K562 (cell line): ENCODE data around the gene APOL2.

ENCODE experiments used
- BCL6 ChIP-seq: fragments of 250-450 bp; sonication (Bioruptor Pico); IDR thresholded peaks from 2 replicates; pipeline ENCODE4 v1.4.0; 2020
- BDP1 ChIP-seq: IDR thresholded peaks from 3 replicates; pipeline ENCODE4 v1.6.1; 2011; ENCODE audit not compliant: insufficient read length, insufficient read depth
- ESRRB ChIP-seq: fragments of 250-450 bp; sonication (Bioruptor Pico); IDR thresholded peaks from 2 replicates; pipeline ENCODE4 v1.5.0; 2020; ENCODE audit warnings: mild to moderate bottlenecking, moderate library complexity, borderline replicate concordance
- EZH2 ChIP-seq: IDR thresholded peaks from 2 replicates; pipeline ENCODE4 v1.6.1; 2012; ENCODE audit warnings: low read depth, mild to moderate bottlenecking, inconsistent platforms, low read length, borderline replicate concordance
- POLR2A ChIP-seq: fragments of 450-650 bp; conservative IDR thresholded peaks from 2 replicates; pipeline ENCODE4 v1.6.1; 2016
- RCOR1 ChIP-seq, 2 experiments: IDR thresholded peaks; 2 replicates each; pipeline ENCODE4 v1.6.1; 2012; ENCODE audit warnings: low read depth in 2 of 2, low read length in 2 of 2, borderline replicate concordance in 1 of 2, improper control_type of control experiment in 1 of 2
- SP2 ChIP-seq: IDR thresholded peaks from 2 replicates; pipeline ENCODE4 v1.6.1; 2011; ENCODE audit warnings: mild to moderate bottlenecking, low read depth, low read length, moderate library complexity; ENCODE audit not compliant: poor library complexity, severe bottlenecking; ENCODE audit errors: extremely low read depth
- SRF ChIP-seq, 2 experiments: fragments of 250-450, 450-650 bp in 1 of 2; sonication (Bioruptor Pico) in 1 of 2; sonication (generic) in 1 of 2; formaldehyde crosslinking; IDR thresholded peaks; 2 replicates each; pipeline versions ENCODE4 v1.5.0 to v1.5.1; 2020 to 2022; ENCODE audit warnings: mild to moderate bottlenecking in 1 of 2, missing genetic modification reagents in 1 of 2
- YY1 ChIP-seq, 3 experiments: IDR thresholded peaks; 2 replicates each; pipeline ENCODE4 v1.6.1; 2011; ENCODE audit warnings: low read length in 2 of 3, mild to moderate bottlenecking in 2 of 3, moderate library complexity in 2 of 3, borderline replicate concordance in 1 of 3, control low read depth in 1 of 3, low read depth in 1 of 3; ENCODE audit not compliant: insufficient read depth in 3 of 3, insufficient replicate concordance in 2 of 3, control insufficient read depth in 1 of 3, insufficient read length in 1 of 3; ENCODE audit errors: extremely low read depth in 1 of 3
- ZNF316 ChIP-seq: fragments of 450-650 bp; IDR thresholded peaks from 2 replicates; pipeline ENCODE4 v1.6.1; 2016
- TF ChIP-seq, protein P1 (sequence below), 3 experiments: IDR thresholded peaks in 2 of 3; conservative IDR thresholded peaks in 1 of 3; 2 replicates each; pipeline ENCODE4 v1.5.1; 2011 to 2012; ENCODE audit warnings: low read length in 3 of 3, mild to moderate bottlenecking in 3 of 3, control low read depth in 2 of 3, improper control_type of control experiment in 1 of 3, inconsistent platforms in 1 of 3, low read depth in 1 of 3, mixed read lengths in 1 of 3, moderate library complexity in 1 of 3; ENCODE audit not compliant: insufficient read depth in 2 of 3
- TF ChIP-seq, protein P2 (sequence below): sonication (generic); formaldehyde crosslinking; IDR thresholded peaks from 2 replicates; pipeline ENCODE4 v1.5.0; 2020; ENCODE audit warnings: missing genetic modification reagents
- TF ChIP-seq, protein P3 (sequence below): sonication (generic); formaldehyde crosslinking; IDR thresholded peaks from 2 replicates; pipeline ENCODE4 v1.8.0; 2023; ENCODE audit warnings: missing genetic modification reagents, mild to moderate bottlenecking, borderline replicate concordance
- TF ChIP-seq, protein P4 (sequence below), 2 experiments: fragments of 450-650 bp; formaldehyde crosslinking in 1 of 2; IDR thresholded peaks; 2 replicates each; pipeline versions ENCODE4 v1.4.0 to v1.6.1; 2014 to 2020; ENCODE audit warnings: mild to moderate bottlenecking in 2 of 2, borderline replicate concordance in 1 of 2, low read depth in 1 of 2

DNA sequence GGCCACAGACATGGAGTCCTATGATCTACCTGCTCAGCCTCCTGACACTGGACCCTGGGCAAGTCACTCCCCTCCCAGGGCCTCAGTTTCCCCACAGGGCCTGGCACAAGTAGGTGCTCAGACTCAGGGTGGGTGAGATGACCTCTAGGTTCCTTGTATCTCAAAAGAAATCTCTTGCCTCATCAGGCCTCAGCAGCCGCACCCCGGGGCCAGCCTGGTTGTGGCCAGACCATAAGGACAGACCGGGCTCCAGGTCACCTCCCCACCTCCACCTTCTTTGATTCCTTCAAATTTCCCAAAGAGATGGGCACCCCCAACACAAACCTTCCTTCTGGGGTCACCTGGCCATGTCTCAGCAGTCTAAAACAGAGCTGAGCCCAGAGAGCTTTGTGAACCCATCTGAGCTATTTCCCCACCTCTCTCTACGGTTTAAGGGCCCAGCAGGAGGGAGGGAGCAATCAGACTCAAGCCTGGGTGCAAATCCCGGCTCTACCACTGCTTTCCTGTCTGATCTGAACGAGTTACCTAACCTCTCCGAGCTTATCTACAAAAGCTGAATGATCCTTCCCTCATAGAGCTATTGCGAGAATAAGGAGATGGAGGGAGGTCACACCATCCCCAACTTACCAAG lies 35.2 kb downstream of the APOL2 start:
- TF ChIP-seq, protein P1, sequence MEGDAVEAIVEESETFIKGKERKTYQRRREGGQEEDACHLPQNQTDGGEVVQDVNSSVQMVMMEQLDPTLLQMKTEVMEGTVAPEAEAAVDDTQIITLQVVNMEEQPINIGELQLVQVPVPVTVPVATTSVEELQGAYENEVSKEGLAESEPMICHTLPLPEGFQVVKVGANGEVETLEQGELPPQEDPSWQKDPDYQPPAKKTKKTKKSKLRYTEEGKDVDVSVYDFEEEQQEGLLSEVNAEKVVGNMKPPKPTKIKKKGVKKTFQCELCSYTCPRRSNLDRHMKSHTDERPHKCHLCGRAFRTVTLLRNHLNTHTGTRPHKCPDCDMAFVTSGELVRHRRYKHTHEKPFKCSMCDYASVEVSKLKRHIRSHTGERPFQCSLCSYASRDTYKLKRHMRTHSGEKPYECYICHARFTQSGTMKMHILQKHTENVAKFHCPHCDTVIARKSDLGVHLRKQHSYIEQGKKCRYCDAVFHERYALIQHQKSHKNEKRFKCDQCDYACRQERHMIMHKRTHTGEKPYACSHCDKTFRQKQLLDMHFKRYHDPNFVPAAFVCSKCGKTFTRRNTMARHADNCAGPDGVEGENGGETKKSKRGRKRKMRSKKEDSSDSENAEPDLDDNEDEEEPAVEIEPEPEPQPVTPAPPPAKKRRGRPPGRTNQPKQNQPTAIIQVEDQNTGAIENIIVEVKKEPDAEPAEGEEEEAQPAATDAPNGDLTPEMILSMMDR (IDR thresholded peaks at IDR 0.05 in 2 of 3, conservative IDR thresholded peaks at IDR 0.05 in 1 of 3; ENCODE audit: insufficient read depth in 2 of 3, low read depth in 1 of 3, low read length in 3 of 3), result no peak
- TF ChIP-seq BCL6 (CRISPR knock-in tag) (no peak), SRF (CRISPR knock-in tag; IDR thresholded peaks at IDR 0.05) (no peak), BDP1 (no peak), YY1 (IDR thresholded peaks at IDR 0.05; ENCODE audit: borderline replicate concordance in 1 of 3, control insufficient read depth in 1 of 3, extremely low read depth in 1 of 3, insufficient read depth in 3 of 3, insufficient read length in 1 of 3, insufficient replicate concordance in 2 of 3, low read depth in 1 of 3, low read length in 2 of 3) (no peak), ESRRB (no peak), EZH2 (no peak), RCOR1 (IDR thresholded peaks at IDR 0.05; ENCODE audit: borderline replicate concordance in 1 of 2, low read depth in 2 of 2, low read length in 2 of 2) (no peak), SP2 (no peak), POLR2A (no peak), ZNF316 (no peak)
- TF ChIP-seq, protein P2, sequence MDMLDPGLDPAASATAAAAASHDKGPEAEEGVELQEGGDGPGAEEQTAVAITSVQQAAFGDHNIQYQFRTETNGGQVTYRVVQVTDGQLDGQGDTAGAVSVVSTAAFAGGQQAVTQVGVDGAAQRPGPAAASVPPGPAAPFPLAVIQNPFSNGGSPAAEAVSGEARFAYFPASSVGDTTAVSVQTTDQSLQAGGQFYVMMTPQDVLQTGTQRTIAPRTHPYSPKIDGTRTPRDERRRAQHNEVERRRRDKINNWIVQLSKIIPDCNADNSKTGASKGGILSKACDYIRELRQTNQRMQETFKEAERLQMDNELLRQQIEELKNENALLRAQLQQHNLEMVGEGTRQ (CRISPR knock-in tag), result no peak
- TF ChIP-seq, protein P3, sequence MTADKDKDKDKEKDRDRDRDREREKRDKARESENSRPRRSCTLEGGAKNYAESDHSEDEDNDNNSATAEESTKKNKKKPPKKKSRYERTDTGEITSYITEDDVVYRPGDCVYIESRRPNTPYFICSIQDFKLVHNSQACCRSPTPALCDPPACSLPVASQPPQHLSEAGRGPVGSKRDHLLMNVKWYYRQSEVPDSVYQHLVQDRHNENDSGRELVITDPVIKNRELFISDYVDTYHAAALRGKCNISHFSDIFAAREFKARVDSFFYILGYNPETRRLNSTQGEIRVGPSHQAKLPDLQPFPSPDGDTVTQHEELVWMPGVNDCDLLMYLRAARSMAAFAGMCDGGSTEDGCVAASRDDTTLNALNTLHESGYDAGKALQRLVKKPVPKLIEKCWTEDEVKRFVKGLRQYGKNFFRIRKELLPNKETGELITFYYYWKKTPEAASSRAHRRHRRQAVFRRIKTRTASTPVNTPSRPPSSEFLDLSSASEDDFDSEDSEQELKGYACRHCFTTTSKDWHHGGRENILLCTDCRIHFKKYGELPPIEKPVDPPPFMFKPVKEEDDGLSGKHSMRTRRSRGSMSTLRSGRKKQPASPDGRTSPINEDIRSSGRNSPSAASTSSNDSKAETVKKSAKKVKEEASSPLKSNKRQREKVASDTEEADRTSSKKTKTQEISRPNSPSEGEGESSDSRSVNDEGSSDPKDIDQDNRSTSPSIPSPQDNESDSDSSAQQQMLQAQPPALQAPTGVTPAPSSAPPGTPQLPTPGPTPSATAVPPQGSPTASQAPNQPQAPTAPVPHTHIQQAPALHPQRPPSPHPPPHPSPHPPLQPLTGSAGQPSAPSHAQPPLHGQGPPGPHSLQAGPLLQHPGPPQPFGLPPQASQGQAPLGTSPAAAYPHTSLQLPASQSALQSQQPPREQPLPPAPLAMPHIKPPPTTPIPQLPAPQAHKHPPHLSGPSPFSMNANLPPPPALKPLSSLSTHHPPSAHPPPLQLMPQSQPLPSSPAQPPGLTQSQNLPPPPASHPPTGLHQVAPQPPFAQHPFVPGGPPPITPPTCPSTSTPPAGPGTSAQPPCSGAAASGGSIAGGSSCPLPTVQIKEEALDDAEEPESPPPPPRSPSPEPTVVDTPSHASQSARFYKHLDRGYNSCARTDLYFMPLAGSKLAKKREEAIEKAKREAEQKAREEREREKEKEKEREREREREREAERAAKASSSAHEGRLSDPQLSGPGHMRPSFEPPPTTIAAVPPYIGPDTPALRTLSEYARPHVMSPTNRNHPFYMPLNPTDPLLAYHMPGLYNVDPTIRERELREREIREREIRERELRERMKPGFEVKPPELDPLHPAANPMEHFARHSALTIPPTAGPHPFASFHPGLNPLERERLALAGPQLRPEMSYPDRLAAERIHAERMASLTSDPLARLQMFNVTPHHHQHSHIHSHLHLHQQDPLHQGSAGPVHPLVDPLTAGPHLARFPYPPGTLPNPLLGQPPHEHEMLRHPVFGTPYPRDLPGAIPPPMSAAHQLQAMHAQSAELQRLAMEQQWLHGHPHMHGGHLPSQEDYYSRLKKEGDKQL (CRISPR knock-in tag), result no peak
- TF ChIP-seq, protein P4, sequence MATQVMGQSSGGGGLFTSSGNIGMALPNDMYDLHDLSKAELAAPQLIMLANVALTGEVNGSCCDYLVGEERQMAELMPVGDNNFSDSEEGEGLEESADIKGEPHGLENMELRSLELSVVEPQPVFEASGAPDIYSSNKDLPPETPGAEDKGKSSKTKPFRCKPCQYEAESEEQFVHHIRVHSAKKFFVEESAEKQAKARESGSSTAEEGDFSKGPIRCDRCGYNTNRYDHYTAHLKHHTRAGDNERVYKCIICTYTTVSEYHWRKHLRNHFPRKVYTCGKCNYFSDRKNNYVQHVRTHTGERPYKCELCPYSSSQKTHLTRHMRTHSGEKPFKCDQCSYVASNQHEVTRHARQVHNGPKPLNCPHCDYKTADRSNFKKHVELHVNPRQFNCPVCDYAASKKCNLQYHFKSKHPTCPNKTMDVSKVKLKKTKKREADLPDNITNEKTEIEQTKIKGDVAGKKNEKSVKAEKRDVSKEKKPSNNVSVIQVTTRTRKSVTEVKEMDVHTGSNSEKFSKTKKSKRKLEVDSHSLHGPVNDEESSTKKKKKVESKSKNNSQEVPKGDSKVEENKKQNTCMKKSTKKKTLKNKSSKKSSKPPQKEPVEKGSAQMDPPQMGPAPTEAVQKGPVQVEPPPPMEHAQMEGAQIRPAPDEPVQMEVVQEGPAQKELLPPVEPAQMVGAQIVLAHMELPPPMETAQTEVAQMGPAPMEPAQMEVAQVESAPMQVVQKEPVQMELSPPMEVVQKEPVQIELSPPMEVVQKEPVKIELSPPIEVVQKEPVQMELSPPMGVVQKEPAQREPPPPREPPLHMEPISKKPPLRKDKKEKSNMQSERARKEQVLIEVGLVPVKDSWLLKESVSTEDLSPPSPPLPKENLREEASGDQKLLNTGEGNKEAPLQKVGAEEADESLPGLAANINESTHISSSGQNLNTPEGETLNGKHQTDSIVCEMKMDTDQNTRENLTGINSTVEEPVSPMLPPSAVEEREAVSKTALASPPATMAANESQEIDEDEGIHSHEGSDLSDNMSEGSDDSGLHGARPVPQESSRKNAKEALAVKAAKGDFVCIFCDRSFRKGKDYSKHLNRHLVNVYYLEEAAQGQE (IDR thresholded peaks at IDR 0.05; ENCODE audit: borderline replicate concordance), result no peak
- TF ChIP-seq, protein P4 (CRISPR knock-in tag; IDR thresholded peaks at IDR 0.05; ENCODE audit: low read depth), result no peak
